IPS-15b (cell line): ENCODE results near the gene ACE.

ENCODE experiments used
- H3K27me3 ChIP-seq: one replicate; pipeline ENCODE4 v1.6.1; 2013; ENCODE audit warnings: low read length; ENCODE audit not compliant: control insufficient read depth, insufficient read depth
- H3K36me3 ChIP-seq: one replicate; pipeline ENCODE4 v1.6.1; 2013; ENCODE audit warnings: low read length; ENCODE audit not compliant: control insufficient read depth, insufficient read depth
- H3K4me1 ChIP-seq: one replicate; pipeline ENCODE4 v1.6.1; 2013; ENCODE audit warnings: mild to moderate bottlenecking, low read length; ENCODE audit not compliant: control insufficient read depth, insufficient read depth
- H3K4me3 ChIP-seq: one replicate; pipeline ENCODE4 v1.5.1; 2013; ENCODE audit warnings: low read depth, low read length
- H3K9ac ChIP-seq: one replicate; pipeline ENCODE4 v1.6.1; 2013; ENCODE audit warnings: low read depth, mild to moderate bottlenecking, low read length
- H3K9me3 ChIP-seq: one replicate; pipeline ENCODE4 v1.6.1; 2013; ENCODE audit warnings: mild to moderate bottlenecking, low read length; ENCODE audit not compliant: control insufficient read depth, insufficient read depth

The ACE gene

DNA sequence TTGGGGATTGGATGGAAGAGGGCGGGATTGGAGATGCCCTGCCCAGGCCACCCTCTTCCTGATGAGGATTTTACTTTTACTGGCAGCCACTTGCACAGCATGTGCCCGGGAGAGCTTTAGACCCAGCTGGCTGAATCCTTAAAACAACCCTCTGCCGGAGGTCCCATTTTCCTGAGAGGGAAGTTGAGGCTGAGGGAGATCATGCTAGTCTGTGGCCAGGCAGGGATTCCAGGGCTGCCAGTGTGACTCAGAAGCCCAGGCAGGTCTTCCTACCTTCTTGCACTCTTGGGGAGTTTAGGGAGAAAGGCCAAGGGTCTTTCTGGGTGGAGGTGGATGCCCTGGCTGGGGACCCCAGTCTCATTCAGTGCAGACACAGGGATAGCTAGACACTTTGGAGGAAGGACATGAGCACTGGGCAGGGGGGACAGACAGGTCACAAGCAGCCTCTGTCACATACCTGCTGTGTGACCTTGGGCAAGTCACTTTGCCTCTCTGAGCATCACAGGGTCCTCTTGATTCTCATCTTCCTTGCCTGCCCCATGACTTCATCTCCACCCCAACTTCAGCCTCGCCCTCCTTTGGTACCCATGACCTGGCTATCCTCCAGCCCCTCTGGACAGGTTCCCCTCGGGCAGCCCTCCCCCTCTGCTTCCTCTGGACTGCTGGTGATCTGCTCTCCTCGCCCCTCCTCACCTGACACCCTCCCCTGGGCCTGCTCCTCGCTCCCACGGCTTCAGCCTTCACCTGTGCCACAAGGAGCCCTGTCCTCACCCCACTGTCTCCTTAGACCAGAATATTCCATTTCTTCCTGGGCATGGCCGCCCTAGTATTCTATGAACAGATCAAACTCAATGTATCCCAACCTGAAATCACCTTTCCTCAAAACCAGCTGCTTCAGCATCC lies 62.1 kb downstream of the ACE start:
- no peaks in the 10 kb centered on the region for H3K36me3 ChIP-seq
- no peaks in the 10 kb centered on the region for H3K4me1 ChIP-seq
- H3K9ac ChIP-seq: no peak overlapping the region
- peak overlapping the region; percentile 56 for H3K4me3 ChIP-seq
- peaks cover 26% of the 10 kb centered on the region for H3K27me3 ChIP-seq
- H3K9me3 ChIP-seq: no peaks in the 10 kb centered on the region

DNA sequence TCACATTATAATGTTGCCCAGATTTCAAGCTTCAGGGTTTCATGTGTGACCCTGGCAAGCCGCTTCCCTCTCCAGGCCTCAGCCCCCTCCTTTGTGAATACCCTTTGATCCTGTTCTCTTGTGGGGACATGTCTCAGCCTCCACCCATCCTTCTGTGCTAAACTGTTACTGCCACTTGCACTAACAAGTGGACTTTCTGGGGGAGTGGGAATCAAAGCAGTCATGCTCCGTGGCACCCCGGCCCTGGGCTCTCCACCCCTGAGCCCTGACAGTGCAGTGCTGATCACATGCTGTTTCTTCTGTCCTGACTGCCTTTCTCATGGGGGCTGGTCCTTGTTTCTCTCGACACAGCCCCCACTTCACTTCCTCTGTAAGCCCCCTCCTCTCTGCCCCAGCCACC lies 63.7 kb downstream of the ACE start:
- H3K9ac ChIP-seq: no peak overlapping the region
- H3K4me1 ChIP-seq: no peaks in the 10 kb centered on the region
- H3K4me3 ChIP-seq: no peak overlapping the region
- no peaks in the 10 kb centered on the region for H3K9me3 ChIP-seq
- no peaks in the 10 kb centered on the region for H3K36me3 ChIP-seq
- peaks cover 26% of the 10 kb centered on the region for H3K27me3 ChIP-seq

DNA sequence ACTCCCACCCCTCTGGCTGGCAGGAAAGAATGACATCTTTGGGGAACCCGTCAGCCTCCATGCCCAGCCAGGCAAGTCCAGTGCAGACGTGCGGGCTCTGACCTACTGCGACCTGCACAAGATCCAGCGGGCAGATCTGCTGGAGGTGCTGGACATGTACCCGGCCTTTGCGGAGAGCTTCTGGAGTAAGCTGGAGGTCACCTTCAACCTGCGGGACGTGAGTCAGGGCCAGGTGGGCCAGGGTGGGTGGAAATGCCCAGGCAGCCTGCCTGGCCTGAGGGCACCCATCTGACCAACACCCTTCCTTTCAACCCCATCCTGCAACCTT lies 65.3 kb downstream of the ACE start:
- no peak overlapping the region for H3K4me3 ChIP-seq
- no peaks in the 10 kb centered on the region for H3K9me3 ChIP-seq
- no peaks in the 10 kb centered on the region for H3K4me1 ChIP-seq
- H3K36me3 ChIP-seq: no peaks in the 10 kb centered on the region
- H3K27me3 ChIP-seq: peaks cover 22% of the 10 kb centered on the region
- H3K9ac ChIP-seq: no peak overlapping the region

DNA sequence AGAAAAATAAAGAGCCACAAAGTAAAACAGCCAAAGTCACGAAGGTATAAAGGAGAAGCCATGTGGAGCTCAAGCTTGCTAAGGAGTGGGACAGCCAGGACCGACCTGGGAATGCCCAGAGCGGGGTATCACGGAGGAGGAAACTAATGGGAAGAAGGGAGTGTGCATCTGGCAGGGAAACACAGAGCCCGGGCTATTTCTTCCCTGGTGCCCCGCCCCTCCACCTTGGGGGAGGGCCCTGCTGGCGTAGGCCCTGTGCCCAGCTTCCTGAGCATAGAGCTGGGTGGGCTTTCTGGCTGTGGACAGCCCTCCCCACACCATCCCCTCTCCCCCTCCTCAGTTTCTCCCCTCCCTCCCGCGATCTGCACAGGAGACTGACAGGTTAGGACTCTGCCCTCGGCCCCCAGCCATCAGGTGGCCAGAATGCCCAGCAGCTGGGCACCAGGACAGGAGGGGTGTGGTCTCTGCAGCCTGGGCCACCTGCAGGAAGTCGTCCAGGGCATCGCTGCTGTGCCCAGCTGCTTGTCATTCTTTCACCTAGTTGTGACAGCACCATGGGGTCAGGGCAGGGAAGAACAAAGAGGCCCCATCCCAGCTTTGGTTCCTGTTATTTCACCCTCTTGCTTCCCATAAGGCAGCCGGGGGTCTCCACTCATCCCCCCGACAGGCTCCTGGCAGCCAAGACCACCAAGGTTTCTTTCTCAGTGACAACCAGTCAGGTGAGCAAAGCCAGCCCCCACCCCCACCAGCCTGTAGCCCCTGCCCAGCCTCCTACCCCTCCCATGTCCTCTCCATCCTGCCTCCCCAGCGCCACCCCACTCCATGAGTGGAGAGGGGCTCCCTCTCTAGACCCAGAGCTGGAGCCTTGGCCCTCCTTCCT lies 66.3 kb downstream of the ACE start:
- H3K36me3 ChIP-seq: no peaks in the 10 kb centered on the region
- H3K4me3 ChIP-seq: no peak overlapping the region
- no peaks in the 10 kb centered on the region for H3K9me3 ChIP-seq
- H3K27me3 ChIP-seq: peaks cover 16% of the 10 kb centered on the region
- no peak overlapping the region for H3K9ac ChIP-seq
- no peaks in the 10 kb centered on the region for H3K4me1 ChIP-seq

DNA sequence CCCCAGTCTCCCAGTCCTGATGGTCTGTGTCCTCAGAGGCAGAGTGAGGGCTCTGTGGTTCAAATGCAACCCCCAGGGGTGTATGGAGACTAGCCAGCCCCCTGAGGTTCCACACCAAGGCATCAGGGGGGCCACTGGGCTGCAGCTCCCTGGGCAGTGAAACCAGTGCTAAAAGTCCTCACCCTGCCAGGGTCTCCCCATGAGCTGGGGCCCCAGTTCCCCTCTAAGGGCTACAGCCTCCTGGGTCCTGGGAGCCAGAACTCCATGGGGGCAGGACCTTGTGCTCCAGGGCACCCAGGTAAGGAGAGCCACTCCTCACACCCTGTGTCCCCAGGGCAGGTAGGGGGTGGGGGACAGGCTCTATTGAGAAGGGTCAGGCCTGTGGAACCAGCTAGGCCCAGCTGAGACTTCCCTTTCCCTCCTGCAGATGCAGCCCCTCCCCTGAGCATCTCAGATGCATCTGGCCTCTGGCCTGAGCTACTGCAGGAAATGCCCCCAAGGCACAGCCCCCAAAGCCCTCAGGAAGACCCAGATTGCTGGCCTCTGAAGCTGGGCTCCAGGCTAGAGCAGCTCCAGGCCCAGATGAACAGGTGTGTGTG lies 67.1 kb downstream of the ACE start:
- H3K4me1 ChIP-seq: no peaks in the 10 kb centered on the region
- no peaks in the 10 kb centered on the region for H3K36me3 ChIP-seq
- H3K9ac ChIP-seq: no peak overlapping the region
- H3K4me3 ChIP-seq: no peak overlapping the region
- H3K9me3 ChIP-seq: no peaks in the 10 kb centered on the region
- H3K27me3 ChIP-seq: peaks cover 9% of the 10 kb centered on the region

DNA sequence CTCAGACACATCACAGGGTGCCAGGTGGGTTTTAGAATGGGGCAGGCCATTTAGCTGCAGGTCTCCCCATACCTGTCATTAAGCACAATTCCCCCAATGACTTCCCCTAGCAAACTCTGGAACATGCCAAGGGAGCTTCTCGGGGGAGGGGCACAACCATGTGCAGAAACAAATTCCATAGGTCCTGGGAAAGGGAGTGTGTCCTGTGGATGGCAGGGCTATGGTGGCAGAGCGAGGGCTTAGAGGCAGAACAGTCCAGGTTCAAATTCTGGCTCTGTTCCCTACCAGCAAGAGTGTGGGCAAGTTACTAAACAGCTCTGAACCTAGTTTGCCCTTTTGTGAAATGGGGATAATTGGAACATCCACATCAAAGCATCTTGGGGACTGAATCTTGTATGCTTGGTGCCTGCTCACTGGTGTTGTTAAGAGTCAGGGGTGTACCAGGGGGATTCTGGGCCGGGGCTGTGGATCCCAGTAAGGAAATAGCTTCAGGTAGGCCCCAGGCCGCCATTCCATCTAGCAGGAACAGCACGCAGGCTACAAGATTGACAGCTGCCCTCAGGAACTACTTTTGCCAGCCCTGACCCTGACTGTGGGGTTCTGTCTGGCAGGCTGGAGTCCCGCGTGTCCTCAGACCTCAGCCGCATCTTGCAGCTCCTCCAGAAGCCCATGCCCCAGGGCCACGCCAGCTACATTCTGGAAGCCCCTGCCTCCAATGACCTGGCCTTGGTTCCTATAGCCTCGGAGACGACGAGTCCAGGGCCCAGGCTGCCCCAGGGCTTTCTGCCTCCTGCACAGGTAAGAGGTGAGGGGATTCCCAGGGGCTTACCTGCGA lies 67.8 kb downstream of the ACE start:
- no peaks in the 10 kb centered on the region for H3K4me1 ChIP-seq
- H3K9me3 ChIP-seq: no peaks in the 10 kb centered on the region
- no peaks in the 10 kb centered on the region for H3K36me3 ChIP-seq
- no peak overlapping the region for H3K9ac ChIP-seq
- peaks cover under 1% of the 10 kb centered on the region for H3K27me3 ChIP-seq
- H3K4me3 ChIP-seq: no peak overlapping the region

DNA sequence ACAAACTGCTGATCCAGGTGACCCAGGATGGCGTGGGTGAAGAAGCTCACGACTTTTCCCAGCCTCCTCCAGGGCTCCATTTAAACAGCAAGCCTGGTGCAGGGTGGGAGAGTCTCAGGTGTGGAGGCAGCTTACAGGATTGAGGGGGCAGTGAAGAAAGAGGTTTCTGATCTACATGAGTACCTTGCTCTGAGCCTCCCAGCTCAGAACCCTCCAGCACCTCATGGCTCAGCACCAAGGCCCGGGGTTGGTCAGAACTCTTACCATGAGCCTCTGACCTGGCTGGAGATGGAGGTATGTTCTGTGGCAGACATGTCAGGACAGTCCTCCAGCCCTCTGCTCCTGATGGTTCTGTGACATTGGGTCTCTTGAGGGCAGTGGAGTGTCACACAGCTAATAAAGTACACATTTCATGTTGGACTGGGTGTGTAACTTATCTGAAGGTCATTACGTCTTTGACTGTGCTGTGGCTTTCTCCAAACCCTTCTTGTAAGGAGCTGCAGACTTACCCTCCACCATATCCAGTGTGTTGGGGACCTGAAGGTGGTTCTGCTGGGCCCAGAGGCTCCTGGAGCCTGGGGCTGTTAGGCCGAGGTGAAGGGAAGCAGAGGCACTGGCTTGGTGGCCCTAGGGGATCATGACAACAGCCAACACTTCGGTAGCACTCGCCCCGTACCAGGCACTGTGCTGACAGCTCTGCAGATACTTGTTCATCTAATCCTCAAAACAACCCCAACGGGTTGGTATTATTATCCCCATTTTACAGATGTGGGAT lies 69.6 kb downstream of the ACE start:
- Histone ChIP-seq H3K36me3 (peaks cover 2% of the 10 kb centered on the region), H3K9ac (no peak overlapping the region), H3K4me3 (no peak overlapping the region), H3K4me1 (no peaks in the 10 kb centered on the region), H3K27me3 (no peaks in the 10 kb centered on the region), H3K9me3 (no peaks in the 10 kb centered on the region)

DNA sequence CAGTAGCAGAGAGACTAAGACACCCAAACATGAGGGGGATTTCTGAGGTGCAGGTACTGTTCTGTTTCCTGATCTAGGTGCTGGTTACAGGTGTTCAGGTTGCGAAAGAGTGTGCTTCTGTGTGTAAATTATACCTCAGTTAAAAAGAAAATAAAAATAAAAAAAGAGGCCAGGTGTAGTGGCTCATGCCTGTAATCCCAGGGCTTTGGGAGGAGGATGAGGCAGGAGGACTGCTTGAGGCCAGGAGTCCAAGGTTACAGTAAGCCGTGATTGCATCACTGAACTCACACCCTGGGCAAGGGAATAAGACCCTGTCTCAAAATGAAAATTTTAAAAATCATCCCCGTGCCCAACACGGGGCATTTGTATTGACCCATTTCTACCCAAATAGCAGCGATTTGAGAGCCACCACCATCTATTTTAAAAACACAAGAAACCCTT lies 70.2 kb downstream of the ACE start:
- H3K9ac ChIP-seq: no peak overlapping the region
- H3K27me3 ChIP-seq: no peaks in the 10 kb centered on the region
- H3K4me3 ChIP-seq: no peak overlapping the region
- H3K9me3 ChIP-seq: no peaks in the 10 kb centered on the region
- no peaks in the 10 kb centered on the region for H3K4me1 ChIP-seq
- H3K36me3 ChIP-seq: peaks cover 2% of the 10 kb centered on the region
